ENCODE measurements around the gene CEP55.
"Not testable (repeated sequence)": the region's sequence is repeated elsewhere in the genome, so short reads cannot be mapped to it uniquely, and the experiment has no call there.

DNA sequence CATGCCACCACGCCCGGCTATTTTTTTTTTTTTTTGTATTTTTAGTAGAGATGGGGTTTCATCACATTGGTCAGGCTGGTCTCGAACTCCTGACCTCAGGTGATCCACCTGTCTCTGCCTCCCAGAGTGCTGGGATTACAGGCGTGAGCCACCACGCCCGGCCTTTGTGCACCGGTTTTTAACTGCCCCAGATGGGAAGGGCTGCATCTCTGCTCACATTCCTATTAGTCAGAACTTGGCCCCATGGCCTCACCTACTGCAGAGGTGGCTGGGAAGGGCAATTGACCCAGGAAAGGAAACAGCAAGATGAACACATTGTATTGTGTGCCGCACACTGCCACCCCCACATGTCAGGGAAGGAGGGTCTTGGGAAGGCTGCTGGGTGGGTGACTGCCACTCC is 50.6 kb downstream of the CEP55 start:
- TF ChIP-seq, protein P1, sequence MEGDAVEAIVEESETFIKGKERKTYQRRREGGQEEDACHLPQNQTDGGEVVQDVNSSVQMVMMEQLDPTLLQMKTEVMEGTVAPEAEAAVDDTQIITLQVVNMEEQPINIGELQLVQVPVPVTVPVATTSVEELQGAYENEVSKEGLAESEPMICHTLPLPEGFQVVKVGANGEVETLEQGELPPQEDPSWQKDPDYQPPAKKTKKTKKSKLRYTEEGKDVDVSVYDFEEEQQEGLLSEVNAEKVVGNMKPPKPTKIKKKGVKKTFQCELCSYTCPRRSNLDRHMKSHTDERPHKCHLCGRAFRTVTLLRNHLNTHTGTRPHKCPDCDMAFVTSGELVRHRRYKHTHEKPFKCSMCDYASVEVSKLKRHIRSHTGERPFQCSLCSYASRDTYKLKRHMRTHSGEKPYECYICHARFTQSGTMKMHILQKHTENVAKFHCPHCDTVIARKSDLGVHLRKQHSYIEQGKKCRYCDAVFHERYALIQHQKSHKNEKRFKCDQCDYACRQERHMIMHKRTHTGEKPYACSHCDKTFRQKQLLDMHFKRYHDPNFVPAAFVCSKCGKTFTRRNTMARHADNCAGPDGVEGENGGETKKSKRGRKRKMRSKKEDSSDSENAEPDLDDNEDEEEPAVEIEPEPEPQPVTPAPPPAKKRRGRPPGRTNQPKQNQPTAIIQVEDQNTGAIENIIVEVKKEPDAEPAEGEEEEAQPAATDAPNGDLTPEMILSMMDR (IDR thresholded peaks at IDR 0.05) = not testable (repeated sequence)
- not testable (repeated sequence) for TF ChIP-seq EP300 (IDR thresholded peaks at IDR 0.05; ENCODE audit: low read depth); POLR2A (IDR thresholded peaks at IDR 0.05)

All from transverse colon (tissue), 3 donors.